Measurements from ENCODE around the gene TSSK2.

TSSK2 gene

DNA sequence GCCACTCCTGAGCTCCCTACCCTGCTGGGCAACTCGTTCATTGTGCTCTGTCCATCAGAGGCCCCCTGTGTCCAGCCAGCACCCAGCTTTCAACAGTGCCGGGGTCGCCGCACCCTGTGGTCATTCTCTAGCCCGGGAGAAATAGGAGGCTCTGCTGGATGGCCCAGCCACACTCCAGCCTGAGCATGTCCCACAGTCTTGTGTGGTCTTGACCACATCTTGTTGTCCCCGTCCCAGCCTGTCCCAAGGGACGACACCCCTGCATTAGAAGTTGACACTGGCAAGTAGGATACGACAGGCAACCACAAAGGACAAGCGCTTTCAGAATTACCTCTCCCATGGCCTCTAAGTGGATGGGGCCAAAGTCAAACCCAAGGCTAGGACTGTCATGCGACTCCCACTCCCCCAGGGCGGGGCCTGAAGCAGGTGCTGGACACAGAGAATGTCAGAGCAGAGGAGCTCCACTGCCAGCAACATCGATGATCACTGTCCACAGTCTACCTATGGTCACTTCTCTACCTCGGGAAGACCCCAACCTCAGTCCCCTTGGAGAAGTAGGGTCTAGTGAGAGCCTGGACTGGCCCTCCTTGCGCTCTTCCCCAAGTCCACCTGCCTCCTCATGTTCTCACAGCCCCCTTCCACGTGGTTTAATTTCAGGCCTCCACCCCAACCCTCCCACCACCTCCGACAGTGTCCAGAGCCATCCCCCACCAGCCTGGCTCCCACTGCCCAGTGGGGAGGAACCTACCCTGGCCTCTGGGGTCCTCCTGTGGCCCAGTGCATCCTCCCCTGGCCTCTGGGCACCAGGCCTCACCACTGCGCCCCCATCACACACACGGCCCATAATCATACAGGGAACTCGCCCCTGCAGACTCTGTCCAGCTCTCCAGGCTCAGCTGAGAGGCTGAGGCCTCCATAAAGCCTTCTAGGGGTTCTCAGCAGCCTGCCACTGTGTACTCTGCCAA, 4.5 kb upstream of the TSSK2 start:
- no peak overlapping the region for H3K27ac ChIP-seq
- no peak for TF ChIP-seq CTCF (conservative IDR thresholded peaks at IDR 0.05)

- TF ChIP-seq CTCF (conservative IDR thresholded peaks at IDR 0.05): no peak
- no peak overlapping the region for H3K27ac ChIP-seq
Measured at GRCh38 chr22:19127329-19128008, 3.6 kb upstream of the TSSK2 start.

DNA sequence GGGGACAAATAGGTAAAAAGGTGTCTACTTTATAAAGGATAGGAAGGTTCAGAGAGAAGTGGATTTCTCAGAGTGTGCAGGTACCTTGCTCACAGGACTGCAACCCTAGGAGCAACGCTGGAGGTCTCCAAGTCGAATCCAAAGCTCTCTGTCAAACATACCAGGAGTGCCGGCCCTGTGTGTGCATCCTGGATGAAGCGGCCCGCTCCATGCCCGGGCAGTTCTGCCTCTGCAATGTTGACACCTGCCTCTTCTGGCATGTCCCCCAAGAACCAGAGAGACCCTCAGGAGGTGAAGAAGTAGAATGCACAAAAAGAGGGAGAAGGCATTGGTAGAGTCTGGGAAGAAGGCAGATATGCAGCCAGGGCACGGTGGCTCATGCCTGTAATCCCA, 3.1 kb upstream of the TSSK2 start:
- H3K27ac ChIP-seq: no peak overlapping the region
- TF ChIP-seq CTCF (conservative IDR thresholded peaks at IDR 0.05): no peak

DNA sequence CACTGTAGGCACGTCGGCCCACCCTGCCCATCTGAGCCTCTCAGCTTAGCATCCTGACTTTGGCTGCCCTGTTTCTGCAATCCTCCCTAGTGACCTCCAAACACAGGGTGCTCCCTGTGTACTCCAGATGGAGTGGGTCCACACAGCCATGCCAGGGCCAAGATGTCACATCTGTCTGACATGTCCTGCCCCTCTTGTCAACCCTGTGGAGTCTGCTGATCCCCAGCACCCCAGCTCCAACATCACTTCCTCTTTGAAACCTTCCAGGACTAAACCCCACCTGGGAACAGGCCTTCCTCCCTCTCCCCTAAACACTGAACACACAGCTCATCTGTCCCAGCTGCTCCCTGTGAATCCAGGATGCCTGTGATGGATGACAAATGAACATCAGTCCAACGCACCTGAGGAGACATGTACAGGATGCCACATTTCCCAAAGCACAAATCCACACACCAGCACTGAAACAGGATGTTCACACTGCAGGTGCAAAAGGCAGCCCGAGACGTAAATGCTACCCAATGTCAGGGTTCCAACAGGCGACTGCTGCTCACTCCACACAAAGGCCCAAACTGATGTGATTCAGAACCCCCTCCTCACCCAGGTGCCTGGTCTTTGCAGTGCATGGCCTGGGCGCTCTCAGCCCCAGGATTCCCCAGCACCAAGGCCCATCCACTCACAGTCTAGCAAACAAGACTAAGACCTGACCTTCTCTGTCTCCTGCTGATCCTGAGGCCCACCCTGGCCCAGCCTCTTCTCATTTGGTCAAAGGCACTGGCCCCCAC, 2.0 kb upstream of the TSSK2 start:
- H3K27ac ChIP-seq: no peak overlapping the region
- TF ChIP-seq CTCF (conservative IDR thresholded peaks at IDR 0.05): no peak

- H3K27ac ChIP-seq: no peak overlapping the region
- no peak for TF ChIP-seq CTCF (conservative IDR thresholded peaks at IDR 0.05)
Measured at GRCh38 chr22:19129871-19130270, 1.2 kb upstream of the TSSK2 start.

DNA sequence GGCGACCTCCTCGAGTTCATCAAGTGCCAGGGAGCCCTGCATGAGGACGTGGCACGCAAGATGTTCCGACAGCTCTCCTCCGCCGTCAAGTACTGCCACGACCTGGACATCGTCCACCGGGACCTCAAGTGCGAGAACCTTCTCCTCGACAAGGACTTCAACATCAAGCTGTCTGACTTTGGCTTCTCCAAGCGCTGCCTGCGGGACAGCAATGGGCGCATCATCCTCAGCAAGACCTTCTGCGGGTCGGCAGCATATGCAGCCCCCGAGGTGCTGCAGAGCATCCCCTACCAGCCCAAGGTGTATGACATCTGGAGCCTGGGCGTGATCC, 542 bp downstream of the TSSK2 start:
- no peak for TF ChIP-seq CTCF (conservative IDR thresholded peaks at IDR 0.05)
- no peak overlapping the region for H3K27ac ChIP-seq

GRCh38 chr22:19132153-19132552, 1.0 kb downstream of the TSSK2 start:
- H3K27ac ChIP-seq: no peak overlapping the region
- TF ChIP-seq CTCF (conservative IDR thresholded peaks at IDR 0.05): no peak

Data from VCaP (cell line).